ENCODE measurements around the gene RNF207. TPM values are rescaled to one million over a fixed set of nuclear protein-coding genes. Genes with fewer than 3 reads are reported as not detected.

The RNF207 gene
- total and polyA plus RNA-seq, 4 donors, result 8.0 to 14.4 (median 12.3) TPM

- no peak overlapping the region for H3K9ac ChIP-seq (ENCODE audit: insufficient read depth in 1 of 2, low read length in 2 of 2)
- TF ChIP-seq CTCF (IDR thresholded peaks at IDR 0.05; ENCODE audit: control extremely low read depth, extremely low read depth), result no peak
- WGBS, 2 donors, result 26 to 43% methylated on average over 17 of the region's 17 CpGs
- H3K36me3 ChIP-seq (ENCODE audit: control insufficient read depth in 4 of 4, insufficient read depth in 4 of 4, low read length in 4 of 4), result no peaks in the 10 kb centered on the region
- H3K27ac ChIP-seq (ENCODE audit: low read depth in 1 of 2, low read length in 1 of 2), result no peak overlapping the region
- DNase-seq (no peak), ATAC-seq (ENCODE audit: insufficient read depth, low FRiP score) (no peak)
- H3K4me1 ChIP-seq (ENCODE audit: control insufficient read depth in 5 of 5, insufficient read depth in 5 of 5, low read length in 5 of 5), result peaks cover 0 to 12% (median 4%) of the 10 kb centered on the region in 5 donors
- peaks cover 16 to 51% (median 43%) of the 10 kb centered on the region in 3 donors for H3K27me3 ChIP-seq (ENCODE audit: control insufficient read depth in 3 of 3, insufficient read depth in 3 of 3, low read length in 2 of 3)
- no peak overlapping the region for H3K4me3 ChIP-seq
- peaks cover 0 to 2% (median 0%) of the 10 kb centered on the region in 4 donors for H3K9me3 ChIP-seq (ENCODE audit: control insufficient read depth in 4 of 4, insufficient read depth in 3 of 4, low read length in 3 of 4)
These were observed 34.2 kb downstream of the RNF207 start for GRCh38 chr1:6239950-6240768.

GRCh38 chr1:6241107-6241886 is 35.4 kb downstream of the RNF207 start:
- H3K27me3 ChIP-seq (ENCODE audit: control insufficient read depth in 3 of 3, insufficient read depth in 3 of 3, low read length in 2 of 3), result peaks cover 23 to 56% (median 47%) of the 10 kb centered on the region in 3 donors
- no peak overlapping the region for H3K4me3 ChIP-seq
- no peak for TF ChIP-seq CTCF (IDR thresholded peaks at IDR 0.05; ENCODE audit: control extremely low read depth, extremely low read depth)
- no peak overlapping the region for H3K9ac ChIP-seq (ENCODE audit: insufficient read depth in 1 of 2, low read length in 2 of 2)
- no peaks in the 10 kb centered on the region for H3K36me3 ChIP-seq (ENCODE audit: control insufficient read depth in 4 of 4, insufficient read depth in 4 of 4, low read length in 4 of 4)
- peaks cover 0 to 2% (median 0%) of the 10 kb centered on the region in 4 donors for H3K9me3 ChIP-seq (ENCODE audit: control insufficient read depth in 4 of 4, insufficient read depth in 3 of 4, low read length in 3 of 4)
- H3K4me1 ChIP-seq (ENCODE audit: control insufficient read depth in 5 of 5, insufficient read depth in 5 of 5, low read length in 5 of 5), result peaks cover 0 to 16% (median 4%) of the 10 kb centered on the region in 5 donors
- DNase-seq (no peak), ATAC-seq (ENCODE audit: insufficient read depth, low FRiP score) (no peak)
- 12 to 18% methylated on average over 32 to 33 of the region's 33 CpGs for WGBS, 2 donors
- no peak overlapping the region for H3K27ac ChIP-seq (ENCODE audit: low read depth in 1 of 2, low read length in 1 of 2)

DNA sequence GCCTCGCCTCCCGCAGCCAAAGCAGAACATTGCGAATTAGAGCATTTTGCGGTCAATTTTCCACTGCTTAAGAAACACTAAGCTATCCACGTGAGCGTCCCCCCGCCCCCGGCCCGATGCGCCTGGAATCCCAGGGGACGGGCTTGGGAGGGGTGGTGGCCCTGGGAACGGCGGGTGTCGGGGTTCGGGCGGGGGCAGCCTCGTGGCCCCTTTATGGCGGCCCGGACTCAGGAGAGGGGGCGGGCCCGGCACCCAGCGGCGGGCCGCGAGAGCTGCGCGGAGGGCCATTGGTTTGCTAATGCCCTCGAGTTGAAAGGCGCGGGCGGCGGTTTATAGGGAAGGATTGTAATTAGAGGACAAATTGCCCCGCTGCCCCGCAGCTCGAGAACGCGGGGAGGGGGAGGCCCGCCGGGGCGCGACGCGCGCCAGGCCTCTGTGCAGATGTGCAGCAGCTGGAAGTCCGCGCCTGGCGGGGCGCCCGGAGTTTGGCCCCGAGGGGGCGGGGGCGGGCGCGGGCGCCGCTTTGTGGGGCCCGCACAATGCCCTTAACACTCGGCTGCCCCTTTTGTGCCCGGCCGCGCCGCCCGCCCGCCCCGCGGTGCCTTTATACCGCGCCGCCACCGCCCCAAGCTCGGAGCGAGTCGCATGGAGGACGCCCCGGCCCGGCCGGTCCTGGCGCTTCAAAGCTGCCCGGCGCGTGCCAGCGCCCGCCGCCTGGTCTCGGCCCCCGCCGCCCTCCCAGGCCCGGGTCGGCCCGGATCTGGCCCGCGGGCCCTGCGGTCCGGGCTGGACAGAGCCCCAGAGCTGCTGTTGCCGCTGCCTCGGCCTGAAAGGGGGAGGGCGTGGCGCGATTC is 36.2 kb downstream of the RNF207 start:
- Histone ChIP-seq H3K9me3 (ENCODE audit: control insufficient read depth in 4 of 4, insufficient read depth in 3 of 4, low read length in 3 of 4) (peaks cover 0 to 2% (median 0%) of the 10 kb centered on the region in 4 donors), H3K27ac (ENCODE audit: low read depth in 1 of 2, low read length in 1 of 2) (no peak overlapping the region), H3K27me3 (ENCODE audit: control insufficient read depth in 3 of 3, insufficient read depth in 3 of 3, low read length in 2 of 3) (peaks cover 23 to 59% (median 48%) of the 10 kb centered on the region in 3 donors), H3K4me3 (no peak overlapping the region), H3K9ac (ENCODE audit: insufficient read depth in 1 of 2, low read length in 2 of 2) (no peak overlapping the region), H3K36me3 (ENCODE audit: control insufficient read depth in 4 of 4, insufficient read depth in 4 of 4, low read length in 4 of 4) (no peaks in the 10 kb centered on the region), H3K4me1 (ENCODE audit: control insufficient read depth in 5 of 5, insufficient read depth in 5 of 5, low read length in 5 of 5) (peaks cover 0 to 16% (median 4%) of the 10 kb centered on the region in 5 donors)
- DNase-seq, result peak in 2 of 3 donors; percentile 69 to 74
- no peak for ATAC-seq (ENCODE audit: insufficient read depth, low FRiP score)
- no peak for TF ChIP-seq CTCF (IDR thresholded peaks at IDR 0.05; ENCODE audit: control extremely low read depth, extremely low read depth)
- WGBS, 2 donors, result 1 to 2% methylated on average over 59 to 99 of the region's 99 CpGs
